Stomach (tissue), 9 donors: ENCODE measurements around the gene HAO2. TPM values are rescaled to one million over a fixed set of nuclear protein-coding genes. Genes with fewer than 3 reads are reported as not detected.
"Not testable (repeated sequence)": the region's sequence is repeated elsewhere in the genome, so short reads cannot be mapped to it uniquely, and the experiment has no call there.

Experiments used
- DNase-seq, 2 donors: peaks; one replicate each; pipeline versions ENCODE4 v3.0.0 to v3.0.0-alpha.2; 2013 to 2019
- H3K27ac ChIP-seq, 5 donors: fragments of 200-600 bp in 4 of 5; sonication (generic) in 4 of 5; one replicate each; pipeline ENCODE4 v1.5.1; 2013 to 2019; ENCODE audit warnings: mild to moderate bottlenecking in 1 of 5, moderate library complexity in 1 of 5
- H3K27me3 ChIP-seq, 3 donors: fragments of 200-600 bp; sonication (generic); one replicate each; pipeline ENCODE4 v1.5.1; 2017 to 2019; ENCODE audit warnings: mixed run types in 1 of 3
- H3K36me3 ChIP-seq, 4 donors: fragments of 200-600 bp; sonication (generic); 1 replicate in 3 of 4; 2 replicates in 1 of 4; pipeline ENCODE4 v1.5.1; 2016 to 2019
- H3K4me1 ChIP-seq, 4 donors: fragments of 200-600 bp; sonication (generic); one replicate each; pipeline ENCODE4 v1.5.1; 2016 to 2019
- H3K4me3 ChIP-seq, 4 donors: fragments of 200-600 bp; sonication (generic) in 3 of 4; one replicate each; pipeline ENCODE4 v1.5.1; 2016 to 2019; ENCODE audit warnings: mild to moderate bottlenecking in 1 of 4
- H3K9me3 ChIP-seq, 4 donors: fragments of 200-600 bp; sonication (generic); one replicate each; pipeline ENCODE4 v1.5.1; 2016 to 2019
- CTCF ChIP-seq, 7 experiments: fragments of 450-650 bp in 4 of 7; fragments of 200-600 bp in 3 of 7; sonication (generic) in 3 of 7; IDR thresholded peaks; one replicate each; pipeline ENCODE4 v1.5.1; 2016 to 2019; ENCODE audit warnings: antibody characterized with exemption in 7 of 7, control low read depth in 2 of 7, mild to moderate bottlenecking in 1 of 7
- EP300 ChIP-seq: sonication (generic); formaldehyde crosslinking; IDR thresholded peaks from one replicate; pipeline ENCODE4 v1.6.1; 2017; ENCODE audit warnings: antibody characterized with exemption
- POLR2A ChIP-seq, 4 donors: fragments of 450-650 bp; IDR thresholded peaks; one replicate each; pipeline ENCODE4 v1.6.1; 2016; ENCODE audit warnings: antibody characterized with exemption in 4 of 4, control low read depth in 2 of 4, mild to moderate bottlenecking in 1 of 4, moderate library complexity in 1 of 4
- POLR2AphosphoS5 ChIP-seq, 3 donors: sonication (generic); formaldehyde crosslinking; IDR thresholded peaks; one replicate each; pipeline ENCODE4 v1.6.1; 2016; ENCODE audit warnings: antibody characterized with exemption in 3 of 3
- WGBS, 5 donors: extraction: QIAGEN DNeasy Blood & Tissue Kit in 3 of 5; methylation state at CpG; one replicate each; pipeline versions ENCODE4 v1.1.5 to v1.1.7; 2013 to 2018; 5-methylcytosine and 5-hydroxymethylcytosine counted together
- intact Hi-C: fragments of 100-400 bp; cut with DNase I; formaldehyde crosslinking; loops from one replicate; pipeline ENCODE4 v1.15.1; 2023; ENCODE audit warnings: low total_unique reads
- polyA plus RNA-seq, 3 donors: library from polyadenylated mRNA; stranded (reverse); fragments of 200-250 nt; gene quantifications; one replicate each; pipeline ENCODE4 v1.2.3, GENCODE V29; 2013
- total RNA-seq, 5 donors: library from RNA; depleted of rRNA; stranded (reverse); fragments of >200 nt; gene quantifications; one replicate each; pipeline versions ENCODE4 v1.1.0 to v1.2.3, GENCODE V29; 2014 to 2016
- donor health status: healthy with polysubstance abuse.
- donor health status: Bipolar disorder and iron deficiency.
- donor health status: healthy.

Gene HAO2
- total and polyA plus RNA-seq, 8 donors, result 0.73 TPM; not detected in 7

GRCh38 chr1:119376594-119376993, 8.0 kb downstream of the HAO2 start:
- 76 to 91% (median 83%) methylated on average over 1 of the region's 1 CpG for WGBS, 5 donors
- H3K27me3 ChIP-seq, result no peaks in the 10 kb centered on the region
- H3K27ac ChIP-seq, result no peak overlapping the region
- intact Hi-C loops, result no loop called here
- TF ChIP-seq POLR2A (IDR thresholded peaks at IDR 0.05) (no peak), EP300 (no peak), CTCF (IDR thresholded peaks at IDR 0.05) (no peak), POLR2AphosphoS5 (IDR thresholded peaks at IDR 0.05) (no peak)
- no peaks in the 10 kb centered on the region for H3K36me3 ChIP-seq
- H3K4me3 ChIP-seq, result no peak overlapping the region
- DNase-seq, result no peak
- peaks cover 0 to 5% (median 0%) of the 10 kb centered on the region in 4 donors for H3K4me1 ChIP-seq
- H3K9me3 ChIP-seq, result no peaks in the 10 kb centered on the region

GRCh38 chr1:119377594-119377993, 9.0 kb downstream of the HAO2 start:
- WGBS, 5 donors, result 82 to 93% (median 88%) methylated on average over 2 of the region's 2 CpGs
- H3K27ac ChIP-seq, H3K4me3 ChIP-seq, intact Hi-C loops, H3K36me3 ChIP-seq, H3K9me3 ChIP-seq, H3K27me3 ChIP-seq, H3K4me1 ChIP-seq, DNase-seq: not testable (repeated sequence)

- TF ChIP-seq CTCF (IDR thresholded peaks at IDR 0.05) (no peak), EP300 (no peak), POLR2A (IDR thresholded peaks at IDR 0.05) (no peak), POLR2AphosphoS5 (IDR thresholded peaks at IDR 0.05) (no peak)
- no peak overlapping the region for H3K27ac ChIP-seq
- H3K4me1 ChIP-seq, result peaks cover 0 to 2% (median 0%) of the 10 kb centered on the region in 4 donors
- WGBS, 5 donors, result 81 to 100% (median 93%) methylated on average over 1 of the region's 1 CpG
- intact Hi-C loops, result no loop called here
- H3K4me3 ChIP-seq, result no peak overlapping the region
- no peaks in the 10 kb centered on the region for H3K27me3 ChIP-seq
- no peaks in the 10 kb centered on the region for H3K9me3 ChIP-seq
- DNase-seq, result no peak
- no peaks in the 10 kb centered on the region for H3K36me3 ChIP-seq
Observed at GRCh38 chr1:119379117-119379516, 10.5 kb downstream of the HAO2 start.

GRCh38 chr1:119380304-119380703, 11.7 kb downstream of the HAO2 start:
- no peaks in the 10 kb centered on the region for H3K4me1 ChIP-seq
- H3K36me3 ChIP-seq, result no peaks in the 10 kb centered on the region
- no peaks in the 10 kb centered on the region for H3K27me3 ChIP-seq
- intact Hi-C loops, result no loop called here
- H3K9me3 ChIP-seq, result no peaks in the 10 kb centered on the region
- 69 to 77% (median 73%) methylated on average over 2 of the region's 2 CpGs for WGBS, 5 donors
- H3K27ac ChIP-seq, result no peak overlapping the region
- no peak overlapping the region for H3K4me3 ChIP-seq
- no peak for DNase-seq
- TF ChIP-seq POLR2A (IDR thresholded peaks at IDR 0.05), result no peak
- TF ChIP-seq EP300, result no peak
- TF ChIP-seq CTCF (IDR thresholded peaks at IDR 0.05), result no peak
- TF ChIP-seq POLR2AphosphoS5 (IDR thresholded peaks at IDR 0.05), result no peak

DNA sequence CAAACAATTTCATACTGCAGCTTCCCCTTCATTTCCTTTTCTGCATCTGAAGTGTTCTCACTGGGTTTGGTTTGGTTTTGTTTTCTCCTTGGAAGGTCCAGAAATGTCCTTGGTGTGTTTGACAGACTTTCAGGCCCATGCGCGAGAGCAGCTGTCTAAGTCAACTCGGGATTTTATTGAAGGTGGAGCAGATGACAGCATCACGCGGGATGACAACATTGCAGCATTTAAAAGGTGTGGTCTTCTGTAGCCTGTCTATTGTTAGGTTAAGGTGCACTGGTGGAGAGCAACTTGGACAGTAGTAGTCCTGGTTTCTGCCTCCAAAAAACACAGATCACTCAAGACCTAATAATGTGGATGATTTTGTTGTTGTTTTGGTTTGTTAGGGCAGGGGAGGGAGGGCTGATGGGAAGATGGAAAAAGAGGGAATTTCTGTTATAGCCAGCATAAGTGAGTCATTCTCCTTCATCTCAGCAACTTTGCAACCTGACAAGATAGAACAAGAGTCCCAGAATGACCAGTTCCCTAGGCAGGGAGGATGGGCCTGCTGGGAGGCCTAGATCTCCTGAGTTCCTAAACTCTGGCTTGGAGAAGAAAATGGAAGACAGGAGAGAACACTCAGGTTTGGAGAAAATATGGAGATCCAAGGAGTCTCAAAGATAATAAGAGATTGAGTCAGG, 12.5 kb downstream of the HAO2 start:
- no peak for DNase-seq

More for the DNA sequence above, 12.5 kb downstream of the HAO2 start:
- TF ChIP-seq POLR2A (IDR thresholded peaks at IDR 0.05), result no peak
- TF ChIP-seq POLR2AphosphoS5 (IDR thresholded peaks at IDR 0.05), result no peak
- TF ChIP-seq CTCF (IDR thresholded peaks at IDR 0.05), result no peak
- no peak for TF ChIP-seq EP300
- H3K36me3 ChIP-seq, result no peaks in the 10 kb centered on the region
- no peak overlapping the region for H3K4me3 ChIP-seq
- H3K27me3 ChIP-seq, result no peaks in the 10 kb centered on the region
- H3K4me1 ChIP-seq, result no peaks in the 10 kb centered on the region
- 93 to 96% (median 93%) methylated on average over 5 of the region's 5 CpGs for WGBS, 5 donors
- H3K27ac ChIP-seq, result no peak overlapping the region
- H3K9me3 ChIP-seq, result no peaks in the 10 kb centered on the region
- intact Hi-C loops, result no loop called here
